ENCODE results near the gene DCAF12.
A peak's percentile ranks its signal among the peaks of the same experiment; 100 is the strongest.

- peak in 1 of 2 experiments; percentile 14; a peak in 1 of 4 replicates for TF ChIP-seq RAD21 (IDR thresholded peaks at IDR 0.05 in 1 of 2, conservative IDR thresholded peaks at IDR 0.05 in 1 of 2; ENCODE audit: low read depth in 2 of 2, low read length in 2 of 2)
- TF ChIP-seq TCF12 (IDR thresholded peaks at IDR 0.05; ENCODE audit: low read depth, low read length): no peak
- no peak for TF ChIP-seq SUZ12 (IDR thresholded peaks at IDR 0.05; ENCODE audit: low read length)
- TF ChIP-seq CREB1 (IDR thresholded peaks at IDR 0.05): no peak
- TF ChIP-seq, protein P1, sequence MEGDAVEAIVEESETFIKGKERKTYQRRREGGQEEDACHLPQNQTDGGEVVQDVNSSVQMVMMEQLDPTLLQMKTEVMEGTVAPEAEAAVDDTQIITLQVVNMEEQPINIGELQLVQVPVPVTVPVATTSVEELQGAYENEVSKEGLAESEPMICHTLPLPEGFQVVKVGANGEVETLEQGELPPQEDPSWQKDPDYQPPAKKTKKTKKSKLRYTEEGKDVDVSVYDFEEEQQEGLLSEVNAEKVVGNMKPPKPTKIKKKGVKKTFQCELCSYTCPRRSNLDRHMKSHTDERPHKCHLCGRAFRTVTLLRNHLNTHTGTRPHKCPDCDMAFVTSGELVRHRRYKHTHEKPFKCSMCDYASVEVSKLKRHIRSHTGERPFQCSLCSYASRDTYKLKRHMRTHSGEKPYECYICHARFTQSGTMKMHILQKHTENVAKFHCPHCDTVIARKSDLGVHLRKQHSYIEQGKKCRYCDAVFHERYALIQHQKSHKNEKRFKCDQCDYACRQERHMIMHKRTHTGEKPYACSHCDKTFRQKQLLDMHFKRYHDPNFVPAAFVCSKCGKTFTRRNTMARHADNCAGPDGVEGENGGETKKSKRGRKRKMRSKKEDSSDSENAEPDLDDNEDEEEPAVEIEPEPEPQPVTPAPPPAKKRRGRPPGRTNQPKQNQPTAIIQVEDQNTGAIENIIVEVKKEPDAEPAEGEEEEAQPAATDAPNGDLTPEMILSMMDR (IDR thresholded peaks at IDR 0.05; ENCODE audit: control extremely low read depth in 1 of 3, insufficient read depth in 1 of 3, low read depth in 1 of 3, low read length in 3 of 3): peak in 1 of 3 experiments; percentile 1; a peak in 1 of 4 replicates
- TF ChIP-seq CHD1 (IDR thresholded peaks at IDR 0.05; ENCODE audit: low read depth, low read length): no peak
- TF ChIP-seq PHF8 (conservative IDR thresholded peaks at IDR 0.05; ENCODE audit: low read depth, low read length): no peak
- TF ChIP-seq RNF2 (IDR thresholded peaks at IDR 0.05; ENCODE audit: borderline replicate concordance, low read depth, low read length, missing control alignments, poor library complexity, severe bottlenecking): no peak
- no peak for TF ChIP-seq EZH2 (IDR thresholded peaks at IDR 0.05; ENCODE audit: low read depth, low read length, severe bottlenecking)
- no peak for TF ChIP-seq SIX5 (IDR thresholded peaks at IDR 0.05; ENCODE audit: low read depth, low read length)
These were observed 754 bp downstream of the DCAF12 start for GRCh38 chr9:34125681-34126206.
